GM12891 (cell line): ENCODE data around the gene CCSER1.

Experiments
- POLR2A ChIP-seq: IDR thresholded peaks from 2 replicates; pipeline ENCODE4 v1.6.1; 2011; ENCODE audit warnings: low read depth, low read length, control low read depth
- POLR2AphosphoS5 ChIP-seq: IDR thresholded peaks from 2 replicates; pipeline ENCODE4 v1.6.1; 2011; ENCODE audit warnings: low read depth, low read length, control low read depth
- POU2F2 ChIP-seq: IDR thresholded peaks from 2 replicates; pipeline ENCODE4 v1.6.1; 2011; ENCODE audit warnings: low read depth, mild to moderate bottlenecking, control low read depth, low read length, moderate library complexity
- SPI1 ChIP-seq: IDR thresholded peaks from 2 replicates; pipeline ENCODE4 v1.6.1; 2011; ENCODE audit warnings: low read depth, low read length, control low read depth
- TAF1 ChIP-seq: IDR thresholded peaks from 2 replicates; pipeline ENCODE4 v1.6.1; 2011; ENCODE audit warnings: low read depth, low read length, control low read depth

DNA sequence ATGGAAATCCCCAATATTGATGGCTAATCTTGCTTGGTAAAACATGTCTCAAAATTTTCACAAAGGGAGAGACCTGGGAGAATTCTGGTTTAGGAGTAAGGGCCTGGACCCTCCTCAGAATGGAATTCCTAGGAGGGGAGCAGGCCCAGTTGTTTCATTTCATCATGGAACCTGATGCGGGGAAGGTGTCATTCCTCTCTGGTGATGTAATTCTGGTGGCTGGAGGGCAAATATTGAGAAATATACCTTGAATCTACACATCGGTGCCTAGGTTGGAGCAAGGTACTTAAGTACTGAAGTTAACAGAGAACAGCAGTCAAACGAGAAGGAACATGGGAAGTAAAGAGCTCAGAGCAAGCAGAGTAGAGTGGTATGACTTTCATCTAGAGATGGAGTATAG, 23.2 kb upstream of the CCSER1 start:
- no peak for TF ChIP-seq POLR2AphosphoS5
- no peak for TF ChIP-seq POLR2A
- no peak for TF ChIP-seq TAF1
- TF ChIP-seq SPI1: no peak
- no peak for TF ChIP-seq POU2F2
